ENCODE data around the gene SLC22A12. TPM values are rescaled to one million over a fixed set of nuclear protein-coding genes. Genes with fewer than 3 reads are reported as not detected.

Gene SLC22A12
- total RNA-seq, 1 donor: not detected

GRCh38 chr11:64620381-64620971 is 29.5 kb downstream of the SLC22A12 start:
- peak in 1 of 3 donors; percentile 62 for DNase-seq (ENCODE audit: low read depth in 2 of 3, low spot score in 2 of 3)

GRCh38 chr11:64621283-64622019 is 30.4 kb downstream of the SLC22A12 start:
- no peak for DNase-seq (ENCODE audit: low read depth in 2 of 3, low spot score in 2 of 3)

- DNase-seq (ENCODE audit: low read depth in 2 of 3, low spot score in 2 of 3): no peak
Observed at GRCh38 chr11:64622681-64623080, 31.7 kb downstream of the SLC22A12 start.

- DNase-seq (ENCODE audit: low read depth in 2 of 3, low spot score in 2 of 3): peak in 2 of 3 donors; percentile 65 to 85
Observed at GRCh38 chr11:64624883-64625481, 34.0 kb downstream of the SLC22A12 start.

DNA sequence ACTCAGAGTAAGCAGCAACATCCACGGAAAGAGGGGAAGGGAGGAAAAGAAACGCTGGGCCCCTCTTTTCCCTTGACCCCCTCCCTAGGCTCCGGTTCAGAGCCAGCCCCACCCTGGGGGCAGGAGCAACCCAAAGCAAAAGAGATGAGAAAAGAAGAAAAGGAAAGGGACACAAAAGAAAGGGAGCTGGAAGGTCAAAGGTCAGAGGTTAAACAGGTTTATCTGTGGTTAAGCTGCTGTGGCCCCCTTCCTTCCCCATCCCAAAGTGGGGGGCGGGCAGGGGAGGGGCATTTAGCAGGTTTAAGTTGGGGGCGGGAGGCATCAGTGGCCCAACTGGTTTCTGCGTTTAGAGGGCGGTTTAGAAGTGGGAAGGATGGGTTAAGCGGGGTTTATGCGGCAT is 35.6 kb downstream of the SLC22A12 start:
- DNase-seq (ENCODE audit: low read depth in 2 of 3, low spot score in 2 of 3): no peak

DNA sequence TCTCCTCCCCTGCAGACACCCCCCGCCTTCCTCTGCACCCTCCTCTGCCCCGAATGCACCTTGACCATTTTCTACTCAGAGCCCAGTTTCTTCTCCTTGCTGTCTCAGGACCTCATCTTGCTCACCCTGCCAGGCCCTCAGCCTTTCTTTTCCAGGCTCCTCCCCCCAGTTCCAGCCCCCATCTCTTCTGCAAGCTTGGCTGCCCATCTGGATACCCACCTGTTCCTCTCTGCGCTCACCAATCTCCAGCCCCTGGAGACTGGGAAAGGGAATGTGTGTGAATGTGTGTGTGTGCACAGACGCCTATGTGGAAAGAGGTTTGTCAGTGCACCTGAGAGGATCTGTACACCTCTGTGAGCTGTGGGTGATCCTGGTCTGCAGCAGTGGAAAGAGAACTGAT is 36.4 kb downstream of the SLC22A12 start:
- no peak for DNase-seq (ENCODE audit: low read depth in 2 of 3, low spot score in 2 of 3)

DNA sequence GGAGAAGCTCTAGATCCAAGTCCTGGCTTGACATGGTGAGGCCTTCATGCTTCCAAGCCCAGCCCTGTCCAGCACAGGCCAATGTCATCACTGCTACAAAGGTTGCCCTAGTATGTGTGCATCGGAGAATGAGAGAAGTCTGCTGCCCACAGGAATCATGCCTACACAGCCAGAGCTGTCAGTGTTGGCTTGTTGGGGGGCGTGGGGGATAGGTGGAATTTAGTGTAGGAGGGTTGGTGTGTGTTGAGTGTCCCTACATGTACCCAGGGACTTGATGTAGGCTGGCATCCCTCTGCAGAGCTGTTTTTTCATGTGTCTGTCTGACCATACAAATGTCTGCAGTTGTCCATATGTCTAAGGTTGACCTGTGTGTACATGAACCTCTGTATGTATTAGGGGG is 37.6 kb downstream of the SLC22A12 start:
- DNase-seq (ENCODE audit: low read depth in 2 of 3, low spot score in 2 of 3): no peak

GRCh38 chr11:64629103-64629502 is 38.1 kb downstream of the SLC22A12 start:
- DNase-seq (ENCODE audit: low read depth in 2 of 3, low spot score in 2 of 3): no peak

DNA sequence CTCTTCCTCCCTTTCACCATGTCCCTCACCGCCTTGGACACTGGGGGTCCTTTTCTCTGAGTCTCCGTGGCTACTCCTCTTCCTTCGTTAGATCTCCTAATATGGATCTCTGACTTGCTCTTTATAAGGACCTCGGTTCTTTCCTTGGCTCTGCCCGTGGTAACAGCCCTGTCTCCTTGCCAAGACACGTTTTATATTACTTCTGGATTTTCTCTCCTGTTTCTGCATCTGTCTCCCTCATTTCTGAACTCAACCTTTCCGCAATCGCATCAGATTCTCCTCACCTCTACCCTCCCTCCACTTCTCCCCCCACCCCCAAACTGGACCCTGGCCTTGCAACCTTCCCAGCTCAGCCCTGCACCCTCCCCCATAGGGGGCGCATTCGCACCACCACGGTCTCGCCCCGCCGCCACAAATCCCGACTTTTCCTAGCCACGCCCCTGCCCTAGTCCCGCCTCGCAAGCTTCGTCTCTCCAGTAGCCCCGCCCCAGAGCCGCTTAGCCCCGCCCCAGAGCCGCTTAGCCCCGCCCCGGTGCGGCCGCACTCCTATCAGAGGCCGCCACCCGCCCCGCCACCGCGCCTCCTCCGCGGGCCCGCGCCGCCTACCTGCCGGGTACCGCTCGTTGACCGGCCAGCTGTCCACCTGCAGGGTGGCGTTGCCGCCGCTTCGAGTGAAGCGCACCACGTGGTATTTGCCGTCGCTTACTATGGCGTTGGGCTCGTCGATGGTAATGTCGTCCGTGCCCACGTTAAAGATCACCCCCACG is 39.0 kb downstream of the SLC22A12 start:
- no peak for DNase-seq (ENCODE audit: low read depth in 2 of 3, low spot score in 2 of 3)

DNA sequence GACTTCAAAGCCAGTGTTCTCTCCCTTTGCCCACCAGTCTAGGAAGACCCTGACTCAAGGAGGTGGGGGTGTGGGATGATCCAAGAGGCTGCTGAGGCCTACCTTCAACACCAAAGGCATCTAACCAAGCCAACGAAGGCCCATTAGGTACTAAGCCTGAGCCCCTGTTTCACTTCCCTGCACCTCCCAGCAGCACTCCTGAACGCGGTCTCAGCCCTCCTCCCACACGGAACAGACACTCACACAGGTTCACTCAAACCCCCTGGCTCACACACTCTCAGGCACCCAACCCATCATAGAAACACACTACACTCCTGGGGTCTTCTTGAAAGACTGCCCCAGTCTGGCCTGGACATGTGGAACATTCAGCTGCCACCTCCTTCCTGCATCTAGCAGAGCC is 40.7 kb downstream of the SLC22A12 start:
- DNase-seq (ENCODE audit: low read depth in 2 of 3, low spot score in 2 of 3): no peak

GRCh38 chr11:64632237-64632636 is 41.2 kb downstream of the SLC22A12 start:
- DNase-seq (ENCODE audit: low read depth in 2 of 3, low spot score in 2 of 3): no peak

DNA sequence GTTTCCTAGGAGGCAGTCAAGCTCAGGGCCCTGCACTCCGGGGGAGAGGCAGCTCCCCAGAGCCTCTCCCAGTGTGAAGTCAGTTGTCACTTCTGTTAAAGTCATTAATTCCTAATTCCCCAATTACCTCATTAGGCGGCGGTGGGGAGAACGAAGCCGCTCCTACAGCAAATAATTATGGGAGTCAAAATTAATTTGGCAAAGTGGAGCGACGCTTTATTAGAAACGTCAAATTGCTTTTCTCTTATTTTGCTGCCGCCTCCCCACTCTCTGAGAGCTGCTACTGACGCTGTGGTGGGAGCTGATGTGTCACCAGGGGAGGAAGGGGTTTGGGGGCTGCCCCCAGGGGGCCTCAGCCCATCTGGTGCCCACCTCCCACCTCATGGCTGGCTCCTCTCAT is 41.6 kb downstream of the SLC22A12 start:
- DNase-seq (ENCODE audit: low read depth in 2 of 3, low spot score in 2 of 3): no peak

DNA sequence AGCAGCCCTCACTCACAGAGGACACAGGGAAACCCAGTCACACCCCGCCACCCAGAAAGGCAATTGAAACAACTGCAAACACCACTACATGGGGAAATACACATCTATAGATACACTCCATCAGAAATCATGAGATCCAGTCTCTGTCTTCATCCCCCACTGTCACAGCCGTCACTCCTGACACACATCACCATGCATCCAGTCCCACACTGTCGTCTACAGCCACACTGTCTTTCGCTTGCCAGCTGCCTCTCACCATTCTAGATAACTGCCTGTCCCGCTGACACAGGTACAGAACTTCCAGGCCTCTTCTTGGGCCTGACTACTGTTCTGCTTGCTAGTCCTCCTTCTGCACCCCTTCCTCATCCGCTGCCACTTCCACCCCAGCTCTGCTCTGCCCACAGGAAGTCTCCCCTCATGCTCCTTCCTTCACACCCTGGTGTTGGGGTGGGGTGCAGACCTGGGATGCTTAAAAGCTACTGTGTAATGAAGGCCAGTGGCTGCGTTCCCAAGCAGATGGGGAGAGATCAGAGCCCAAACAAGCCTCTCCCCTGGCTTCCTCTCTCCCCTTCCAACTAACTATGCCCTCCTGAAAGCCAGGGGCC is 42.6 kb downstream of the SLC22A12 start:
- no peak for DNase-seq (ENCODE audit: low read depth in 2 of 3, low spot score in 2 of 3)

DNA sequence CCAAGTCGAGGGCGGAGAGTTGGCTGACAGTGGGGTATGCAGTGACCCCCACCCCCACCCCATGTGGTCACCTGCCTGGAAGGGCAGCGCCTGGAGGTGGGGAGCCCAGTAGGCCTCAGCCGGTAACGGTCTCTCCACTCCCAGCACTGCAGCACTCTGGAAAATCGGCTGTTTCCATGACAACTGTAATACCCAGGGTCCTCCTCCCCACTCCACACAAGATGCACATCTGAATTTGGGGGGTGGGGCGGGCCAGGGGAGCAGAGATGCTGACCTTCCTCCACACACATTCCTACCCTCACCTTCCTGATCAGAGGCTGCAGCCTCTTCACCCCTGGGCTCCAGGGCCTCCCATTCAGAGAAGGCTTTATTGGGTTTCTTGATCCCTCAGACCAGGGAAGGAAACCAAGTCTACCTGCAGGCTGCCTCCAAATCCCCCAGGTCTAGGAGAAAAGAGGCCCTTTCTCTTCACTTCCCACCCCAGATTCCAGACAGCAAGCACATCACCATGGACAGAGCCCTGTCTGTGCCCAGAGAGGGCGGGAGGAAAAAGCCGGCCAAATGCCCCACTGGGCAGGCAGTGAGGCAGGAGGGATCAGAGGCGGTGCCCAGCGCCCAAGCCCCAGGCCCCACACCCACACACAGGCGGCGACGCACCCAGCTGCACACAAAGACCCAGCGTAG is 46.5 kb downstream of the SLC22A12 start:
- no peak for DNase-seq (ENCODE audit: low read depth in 2 of 3, low spot score in 2 of 3)

- DNase-seq (ENCODE audit: low read depth in 2 of 3, low spot score in 2 of 3): no peak
Observed at GRCh38 chr11:64638018-64638665, 47.1 kb downstream of the SLC22A12 start.

- no peak for DNase-seq (ENCODE audit: low read depth in 2 of 3, low spot score in 2 of 3)
Observed at GRCh38 chr11:64638829-64639228, 47.8 kb downstream of the SLC22A12 start.

- no peak for DNase-seq (ENCODE audit: low read depth in 2 of 3, low spot score in 2 of 3)
Observed at GRCh38 chr11:64639885-64640284, 48.9 kb downstream of the SLC22A12 start.

DNA sequence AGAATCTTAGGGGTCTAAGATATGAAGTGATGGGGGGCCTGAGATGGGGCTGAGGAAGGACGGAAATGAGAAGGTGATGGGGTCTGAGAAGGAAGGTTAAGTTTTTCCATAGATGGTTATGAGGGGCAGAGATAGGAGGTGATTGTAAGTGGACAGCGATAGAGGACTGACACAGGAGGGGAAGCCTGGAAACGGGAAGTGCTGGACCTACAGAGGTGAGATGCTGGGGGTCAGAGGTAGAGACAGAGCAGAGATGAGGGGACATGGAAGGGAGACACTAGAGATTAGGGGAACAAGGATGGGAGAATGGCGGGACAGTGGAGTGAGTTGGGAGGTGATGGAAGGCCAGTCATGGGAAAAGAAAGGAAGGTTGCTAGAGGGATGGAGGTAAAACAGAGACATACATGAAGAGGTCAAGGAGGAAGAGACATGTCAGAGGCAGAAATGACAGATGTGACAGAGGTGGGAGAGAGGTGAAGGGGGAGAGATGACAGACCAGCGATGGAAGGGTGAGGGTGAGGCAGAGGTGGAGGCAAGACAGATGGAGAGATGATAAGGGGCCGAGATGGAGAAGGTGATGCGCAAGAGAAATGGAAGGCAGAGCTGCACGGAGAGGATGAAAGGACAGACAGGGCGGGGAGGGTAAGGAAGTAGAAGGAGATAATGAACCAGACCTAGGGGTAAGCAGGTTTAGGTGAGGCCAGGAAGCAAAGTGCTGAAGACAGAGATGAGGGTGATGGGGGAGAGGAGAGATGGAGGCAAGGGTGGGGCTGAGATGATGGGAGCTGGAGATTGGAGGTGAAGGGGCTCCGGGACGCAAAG is 50.8 kb downstream of the SLC22A12 start:
- no peak for DNase-seq (ENCODE audit: low read depth in 2 of 3, low spot score in 2 of 3)

DNA sequence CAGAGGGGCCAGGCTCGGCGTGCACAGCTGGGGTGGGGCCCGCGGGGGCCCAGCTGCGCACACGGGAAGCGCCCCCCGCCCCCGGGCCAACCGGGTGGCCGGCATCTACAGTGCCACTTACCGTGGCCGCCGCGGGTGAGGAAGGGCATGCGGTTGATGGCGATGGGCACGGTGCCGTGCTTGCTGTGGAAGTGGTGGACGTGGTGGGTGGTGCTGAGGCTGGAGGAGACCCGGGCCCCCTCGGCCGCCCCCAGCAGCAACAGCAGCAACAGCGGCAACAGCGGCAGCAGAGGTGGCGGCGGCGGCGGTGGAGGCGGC is 51.4 kb downstream of the SLC22A12 start:
- DNase-seq (ENCODE audit: low read depth in 2 of 3, low spot score in 2 of 3): no peak
